Prostate gland (tissue), 2 donors: Measurements from ENCODE around the gene MAPKAPK3. TPM values are rescaled to one million over a fixed set of nuclear protein-coding genes. Genes with fewer than 3 reads are reported as not detected.

Experiments
- DNase-seq: peaks from one replicate; pipeline ENCODE4 v3.0.0-alpha.2; 2019; ENCODE audit warnings: low spot score
- H3K27ac ChIP-seq, 2 donors: fragments of 200-600 bp; sonication (generic); 2 replicates each; pipeline ENCODE4 v1.5.1; 2017 to 2019
- H3K27me3 ChIP-seq: fragments of 200-600 bp; sonication (generic); replicated peaks from 2 replicates; pipeline ENCODE4 v1.5.1; 2019; ENCODE audit not compliant: insufficient read depth
- H3K36me3 ChIP-seq, 2 donors: fragments of 200-600 bp; sonication (generic); 1 replicate in 1 of 2; 2 replicates in 1 of 2; pipeline versions ENCODE4 v1.5.1 to v1.8.1; 2017 to 2019
- H3K4me1 ChIP-seq: fragments of 200-600 bp; sonication (generic); replicated peaks from 2 replicates; pipeline ENCODE4 v1.5.1; 2019
- H3K4me3 ChIP-seq, 2 donors: fragments of 200-600 bp; sonication (generic); 2 replicates each; pipeline ENCODE4 v1.5.1; 2017 to 2019
- H3K9me3 ChIP-seq: fragments of 200-600 bp; sonication (generic); 2 replicates; pipeline ENCODE4 v1.5.1; 2017
- POLR2A ChIP-seq: fragments of 450-650 bp; IDR thresholded peaks from one replicate; pipeline ENCODE4 v1.6.1; 2016; ENCODE audit warnings: antibody characterized with exemption, mild to moderate bottlenecking
- POLR2AphosphoS5 ChIP-seq: sonication (generic); formaldehyde crosslinking; IDR thresholded peaks from one replicate; pipeline ENCODE4 v1.6.1; 2017; ENCODE audit warnings: antibody characterized with exemption
- WGBS: methylation state at CpG from one replicate; pipeline ENCODE4 v1.1.5; 2018; 5-methylcytosine and 5-hydroxymethylcytosine counted together
- intact Hi-C: fragments of 100-400 bp; cut with DNase I; formaldehyde crosslinking; loops from one replicate; pipeline ENCODE4 v1.14.2; 2022
- total RNA-seq, 2 donors: library from RNA; depleted of rRNA; stranded (reverse); fragments of >200 nt; gene quantifications; one replicate each; pipeline ENCODE4 v1.1.0, GENCODE V29; 2016
- TF ChIP-seq, protein P1 (sequence below), 4 experiments: fragments of 200-600 bp in 2 of 4; fragments of 450-650 bp in 2 of 4; sonication (generic) in 2 of 4; IDR thresholded peaks; 1 replicate in 3 of 4; 2 replicates in 1 of 4; pipeline ENCODE4 v1.5.1; 2016 to 2019; ENCODE audit warnings: antibody characterized with exemption in 4 of 4, mild to moderate bottlenecking in 2 of 4, moderate library complexity in 2 of 4

MAPKAPK3 gene
- total RNA-seq, 2 donors from 2014 or later: 33.2 to 52.3 TPM

DNA sequence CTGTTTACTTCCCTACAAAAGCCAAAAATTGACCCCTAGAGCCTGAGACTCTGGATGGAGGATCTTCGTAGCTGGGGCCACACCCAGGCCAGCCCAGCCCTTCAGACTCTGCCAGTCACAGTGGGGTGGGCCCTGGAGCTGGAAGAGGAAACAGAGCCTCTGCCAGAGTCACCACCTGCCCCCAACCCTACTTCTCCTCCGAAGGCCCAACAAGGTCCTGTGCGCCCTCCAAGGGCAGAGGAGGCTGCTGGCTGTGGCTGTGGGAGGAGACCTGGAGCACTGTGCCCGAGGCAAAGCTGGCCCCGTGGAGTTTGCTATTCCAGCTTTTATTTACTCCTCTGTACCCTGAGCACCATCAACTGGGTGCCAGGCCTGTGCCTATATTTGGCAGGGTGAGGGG is 24.4 kb upstream of the MAPKAPK3 start:
- 46% methylated on average over 5 of the region's 5 CpGs for WGBS
- Histone ChIP-seq H3K36me3 (no peaks in the 10 kb centered on the region), H3K4me3 (no peak overlapping the region), H3K27ac (no peak overlapping the region), H3K9me3 (no peaks in the 10 kb centered on the region), H3K4me1 (peaks cover 2% of the 10 kb centered on the region), H3K27me3 (no peaks in the 10 kb centered on the region)
- TF ChIP-seq POLR2AphosphoS5: no peak
- TF ChIP-seq, protein P1, sequence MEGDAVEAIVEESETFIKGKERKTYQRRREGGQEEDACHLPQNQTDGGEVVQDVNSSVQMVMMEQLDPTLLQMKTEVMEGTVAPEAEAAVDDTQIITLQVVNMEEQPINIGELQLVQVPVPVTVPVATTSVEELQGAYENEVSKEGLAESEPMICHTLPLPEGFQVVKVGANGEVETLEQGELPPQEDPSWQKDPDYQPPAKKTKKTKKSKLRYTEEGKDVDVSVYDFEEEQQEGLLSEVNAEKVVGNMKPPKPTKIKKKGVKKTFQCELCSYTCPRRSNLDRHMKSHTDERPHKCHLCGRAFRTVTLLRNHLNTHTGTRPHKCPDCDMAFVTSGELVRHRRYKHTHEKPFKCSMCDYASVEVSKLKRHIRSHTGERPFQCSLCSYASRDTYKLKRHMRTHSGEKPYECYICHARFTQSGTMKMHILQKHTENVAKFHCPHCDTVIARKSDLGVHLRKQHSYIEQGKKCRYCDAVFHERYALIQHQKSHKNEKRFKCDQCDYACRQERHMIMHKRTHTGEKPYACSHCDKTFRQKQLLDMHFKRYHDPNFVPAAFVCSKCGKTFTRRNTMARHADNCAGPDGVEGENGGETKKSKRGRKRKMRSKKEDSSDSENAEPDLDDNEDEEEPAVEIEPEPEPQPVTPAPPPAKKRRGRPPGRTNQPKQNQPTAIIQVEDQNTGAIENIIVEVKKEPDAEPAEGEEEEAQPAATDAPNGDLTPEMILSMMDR (IDR thresholded peaks at IDR 0.05): no peak
- no peak for DNase-seq
- intact Hi-C loops: no loop called here

DNA sequence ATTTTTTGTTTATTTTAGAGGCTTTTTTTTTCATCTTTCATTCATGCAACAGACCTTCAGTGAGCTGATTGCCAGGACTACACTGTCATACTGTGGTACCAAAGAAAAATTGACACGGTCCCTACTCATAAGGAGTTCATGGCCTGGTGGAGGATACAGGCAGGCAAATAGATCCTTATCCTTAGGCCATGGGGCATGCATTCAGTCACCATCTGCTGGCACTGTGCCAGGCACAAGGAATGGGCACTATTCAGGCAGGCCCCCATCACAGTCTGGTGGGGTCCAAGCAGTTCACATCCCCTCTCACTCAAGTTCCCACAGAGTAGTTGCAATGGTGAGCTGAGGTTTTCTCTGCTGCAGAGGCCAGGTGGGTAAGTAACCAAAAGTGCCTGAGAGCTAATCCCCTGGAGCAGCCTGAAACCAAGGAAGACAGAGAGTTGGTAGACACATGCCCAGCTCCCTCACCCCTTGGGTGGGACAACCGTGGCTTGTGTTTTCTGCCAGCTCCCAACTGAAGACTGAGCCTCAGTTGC is 22.6 kb upstream of the MAPKAPK3 start:
- Histone ChIP-seq H3K4me1 (peaks cover 2% of the 10 kb centered on the region), H3K27me3 (no peaks in the 10 kb centered on the region), H3K36me3 (no peaks in the 10 kb centered on the region), H3K27ac (no peak overlapping the region), H3K9me3 (no peaks in the 10 kb centered on the region), H3K4me3 (no peak overlapping the region)
- 24% methylated on average over 2 of the region's 2 CpGs for WGBS
- intact Hi-C loops: no loop called here
- TF ChIP-seq POLR2AphosphoS5 (no peak), POLR2A (no peak)
- TF ChIP-seq, protein P1 (IDR thresholded peaks at IDR 0.05): no peak
- no peak for DNase-seq

DNA sequence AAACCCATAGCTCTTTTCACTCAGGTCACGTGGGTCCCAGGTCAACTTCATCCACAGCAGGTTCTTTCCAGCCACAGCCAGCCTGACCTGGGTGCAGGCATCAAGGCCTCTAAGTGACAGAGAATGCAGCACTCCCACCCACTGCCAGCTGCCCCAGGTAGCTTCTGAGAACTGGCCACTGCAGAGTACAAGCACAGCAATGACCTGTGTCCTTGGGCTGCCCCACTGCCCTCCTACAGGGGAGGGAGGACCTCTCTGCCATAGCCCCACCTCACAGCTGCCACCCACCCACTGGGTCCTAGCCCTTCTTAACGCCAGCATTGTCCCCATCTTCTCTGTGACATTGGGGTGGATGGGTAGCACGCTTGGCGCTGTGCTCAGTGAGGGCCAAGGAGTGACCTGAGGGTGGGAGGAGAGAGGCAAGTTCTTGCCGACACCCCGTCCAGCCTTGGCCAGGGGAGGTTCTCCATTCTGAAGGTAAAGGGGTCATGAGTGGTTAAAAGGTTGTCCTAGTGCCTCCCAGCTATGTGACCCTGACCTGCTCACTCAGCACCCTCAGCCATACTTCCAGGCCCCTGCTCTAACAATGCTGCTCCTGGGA is 17.7 kb upstream of the MAPKAPK3 start:
- H3K9me3 ChIP-seq: no peaks in the 10 kb centered on the region
- H3K4me3 ChIP-seq: no peak overlapping the region
- WGBS: 92% methylated on average over 6 of the region's 6 CpGs
- H3K4me1 ChIP-seq: peaks cover 25% of the 10 kb centered on the region
- TF ChIP-seq POLR2A (no peak), POLR2AphosphoS5 (no peak)
- TF ChIP-seq, protein P1 (IDR thresholded peaks at IDR 0.05): no peak
- no peaks in the 10 kb centered on the region for H3K27me3 ChIP-seq
- no peak for DNase-seq
- H3K27ac ChIP-seq: no peak overlapping the region
- intact Hi-C loops: no loop called here
- no peaks in the 10 kb centered on the region for H3K36me3 ChIP-seq

DNA sequence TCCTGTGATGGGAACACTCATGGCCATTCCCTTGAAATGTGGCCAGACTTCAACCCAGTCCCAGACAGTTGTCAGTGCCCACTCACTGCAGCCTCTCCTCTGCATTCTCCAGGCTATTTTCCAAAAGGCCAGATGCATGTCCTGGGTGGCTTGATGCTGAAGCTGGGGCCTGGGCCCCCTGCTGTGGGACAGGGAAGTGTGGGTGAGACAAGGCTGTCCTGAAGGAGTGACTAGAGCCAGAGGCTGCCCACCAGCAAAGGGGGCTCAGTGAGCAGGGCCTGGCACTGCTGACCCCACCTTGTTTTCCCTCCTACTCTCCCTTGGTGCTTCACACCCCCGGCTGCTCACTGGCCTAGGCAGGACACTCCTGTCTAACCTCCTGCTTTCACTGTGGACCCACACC is 17.2 kb upstream of the MAPKAPK3 start:
- no peak for DNase-seq
- TF ChIP-seq POLR2AphosphoS5 (no peak), POLR2A (no peak)
- TF ChIP-seq, protein P1 (IDR thresholded peaks at IDR 0.05): no peak
- intact Hi-C loops: no loop called here
- Histone ChIP-seq H3K27me3 (no peaks in the 10 kb centered on the region), H3K27ac (peak overlapping the region in 1 of 2 donors; percentile 95), H3K9me3 (no peaks in the 10 kb centered on the region), H3K36me3 (no peaks in the 10 kb centered on the region), H3K4me1 (peaks cover 25% of the 10 kb centered on the region), H3K4me3 (no peak overlapping the region)
- 100% methylated on average over 1 of the region's 1 CpG for WGBS

DNA sequence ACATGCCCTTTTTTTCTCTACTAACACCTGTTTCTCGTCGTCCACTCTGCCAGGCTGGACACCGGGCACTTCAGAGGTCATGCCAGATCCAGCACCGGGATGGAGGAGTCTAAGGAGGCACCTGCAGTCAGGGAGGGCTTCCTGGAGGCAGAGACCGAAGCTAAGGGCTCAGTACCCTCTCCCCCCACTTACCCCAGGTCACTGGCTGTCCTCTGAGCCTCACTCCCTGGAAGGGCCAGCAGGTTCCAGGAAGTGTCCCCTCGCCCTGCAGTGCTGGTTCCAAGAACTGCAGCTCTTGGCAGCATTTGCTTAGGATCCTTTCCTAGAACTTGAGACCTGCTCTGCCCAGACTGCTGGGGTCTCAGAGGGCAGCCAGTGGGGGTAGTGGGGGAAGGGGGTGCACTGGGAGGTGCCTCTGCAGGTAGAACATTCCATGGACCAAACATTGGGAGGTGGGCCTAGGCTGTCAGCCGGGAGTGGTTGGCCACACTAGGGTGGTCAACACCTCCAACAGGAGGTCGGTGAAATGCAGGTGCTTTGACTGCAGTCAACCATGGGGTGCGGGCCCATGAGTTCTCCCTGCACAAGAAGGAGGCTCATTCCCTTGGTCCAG is 16.7 kb upstream of the MAPKAPK3 start:
- WGBS: 70% methylated on average over 9 of the region's 9 CpGs
- H3K4me3 ChIP-seq: no peak overlapping the region
- peak overlapping the region; percentile 91 to 95 for H3K27ac ChIP-seq
- no peaks in the 10 kb centered on the region for H3K27me3 ChIP-seq
- peaks cover 25% of the 10 kb centered on the region for H3K4me1 ChIP-seq
- no peak for DNase-seq
- TF ChIP-seq, protein P1 (IDR thresholded peaks at IDR 0.05): no peak
- no peak for TF ChIP-seq POLR2AphosphoS5
- TF ChIP-seq POLR2A: no peak
- intact Hi-C loops: no loop called here
- no peaks in the 10 kb centered on the region for H3K36me3 ChIP-seq
- no peaks in the 10 kb centered on the region for H3K9me3 ChIP-seq
